Femur (tissue), 1 donor: ENCODE results near the gene ATP10D.
"Not testable (repeated sequence)": the region's sequence is repeated elsewhere in the genome, so short reads cannot be mapped to it uniquely, and the experiment has no call there.

ENCODE experiments used
- DNase-seq: peaks from one replicate; pipeline ENCODE4 v3.0.0-alpha.2; 2017

The ATP10D gene

GRCh38 chr4:47538111-47538824 lies 53.2 kb downstream of the ATP10D start:
- no peak for DNase-seq

- no peak for DNase-seq
Measured at GRCh38 chr4:47538825-47539154, 53.7 kb downstream of the ATP10D start.

GRCh38 chr4:47542640-47543039 lies 57.6 kb downstream of the ATP10D start:
- not testable (repeated sequence) for DNase-seq

GRCh38 chr4:47543331-47543730 lies 58.3 kb downstream of the ATP10D start:
- DNase-seq: no peak

GRCh38 chr4:47550357-47550756 lies 65.3 kb downstream of the ATP10D start:
- DNase-seq: not testable (repeated sequence)

- no peak for DNase-seq
Measured at GRCh38 chr4:47550899-47551548, 65.9 kb downstream of the ATP10D start.

GRCh38 chr4:47551682-47552081 lies 66.6 kb downstream of the ATP10D start:
- no peak for DNase-seq

GRCh38 chr4:47553329-47554125 lies 68.5 kb downstream of the ATP10D start:
- no peak for DNase-seq

- not testable (repeated sequence) for DNase-seq
Measured at GRCh38 chr4:47555920-47556319, 70.8 kb downstream of the ATP10D start.

GRCh38 chr4:47557255-47557654 lies 72.2 kb downstream of the ATP10D start:
- DNase-seq: no peak

GRCh38 chr4:47560682-47561081 lies 75.6 kb downstream of the ATP10D start:
- no peak for DNase-seq

- DNase-seq: no peak
Measured at GRCh38 chr4:47561331-47561730, 76.3 kb downstream of the ATP10D start.

GRCh38 chr4:47562297-47562696 lies 77.2 kb downstream of the ATP10D start:
- no peak for DNase-seq

GRCh38 chr4:47566566-47566965 lies 81.5 kb downstream of the ATP10D start:
- no peak for DNase-seq

GRCh38 chr4:47566969-47567368 lies 81.9 kb downstream of the ATP10D start:
- no peak for DNase-seq

- no peak for DNase-seq
Measured at GRCh38 chr4:47567511-47567910, 82.4 kb downstream of the ATP10D start.

- DNase-seq: no peak
Measured at GRCh38 chr4:47570816-47571215, 85.7 kb downstream of the ATP10D start.

- no peak for DNase-seq
Measured at GRCh38 chr4:47572981-47573380, 87.9 kb downstream of the ATP10D start.

GRCh38 chr4:47577779-47578553 lies 92.9 kb downstream of the ATP10D start:
- DNase-seq: no peak

GRCh38 chr4:47579235-47579634 lies 94.2 kb downstream of the ATP10D start:
- DNase-seq: no peak

- no peak for DNase-seq
Measured at GRCh38 chr4:47590325-47590724, 105.2 kb downstream of the ATP10D start.

GRCh38 chr4:47597696-47598095 lies 112.6 kb downstream of the ATP10D start:
- no peak for DNase-seq

- no peak for DNase-seq
Measured at GRCh38 chr4:47598320-47598719, 113.2 kb downstream of the ATP10D start.
